DMS79 (cell line): ENCODE results near the gene NEU2.
"Not testable (repeated sequence)": the region's sequence is repeated elsewhere in the genome, so short reads cannot be mapped to it uniquely, and the experiment has no call there.

Experiments
- DNase-seq: peaks from one replicate; lab custom pipeline; 2025; lab: John Stamatoyannopoulos, UW

The NEU2 gene

GRCh38 chr2:233034091-233034882 is 1.8 kb downstream of the NEU2 start:
- no peak for DNase-seq

DNA sequence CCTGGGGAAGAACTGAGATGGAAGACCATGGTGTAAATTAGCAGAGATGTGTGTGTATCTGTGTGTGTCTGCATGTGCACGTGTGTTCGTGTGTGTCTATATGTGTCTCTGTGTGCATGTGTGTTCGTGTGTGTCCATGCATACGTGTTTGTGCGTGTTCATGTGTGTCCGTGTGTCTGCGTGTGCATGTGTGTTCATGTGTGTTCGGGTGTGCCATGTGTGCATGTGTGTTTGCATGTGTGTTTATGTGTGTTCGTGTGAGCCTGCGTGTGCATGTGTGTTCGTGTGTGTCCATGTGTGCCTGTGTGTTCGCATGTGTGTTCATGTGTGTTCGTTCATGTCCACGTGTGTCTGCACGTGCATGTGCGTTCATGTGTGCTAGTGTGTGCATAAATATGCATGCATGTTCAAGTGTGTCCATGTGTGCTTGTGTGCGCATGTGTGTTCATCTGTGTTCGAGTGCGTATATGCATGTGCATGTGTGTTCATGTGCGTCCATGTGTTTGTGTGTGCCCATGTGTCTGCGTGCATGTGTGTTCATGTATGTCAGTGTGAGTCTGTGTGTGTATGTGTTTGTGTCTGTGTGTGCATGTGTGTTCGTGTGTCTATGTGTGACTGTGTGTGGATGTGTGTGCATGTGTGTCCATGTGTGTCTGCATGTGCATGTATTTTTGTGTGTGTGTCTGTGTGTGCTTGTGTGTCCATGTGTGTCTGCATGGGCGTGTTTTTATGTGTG is 3.1 kb downstream of the NEU2 start:
- DNase-seq, result no peak

DNA sequence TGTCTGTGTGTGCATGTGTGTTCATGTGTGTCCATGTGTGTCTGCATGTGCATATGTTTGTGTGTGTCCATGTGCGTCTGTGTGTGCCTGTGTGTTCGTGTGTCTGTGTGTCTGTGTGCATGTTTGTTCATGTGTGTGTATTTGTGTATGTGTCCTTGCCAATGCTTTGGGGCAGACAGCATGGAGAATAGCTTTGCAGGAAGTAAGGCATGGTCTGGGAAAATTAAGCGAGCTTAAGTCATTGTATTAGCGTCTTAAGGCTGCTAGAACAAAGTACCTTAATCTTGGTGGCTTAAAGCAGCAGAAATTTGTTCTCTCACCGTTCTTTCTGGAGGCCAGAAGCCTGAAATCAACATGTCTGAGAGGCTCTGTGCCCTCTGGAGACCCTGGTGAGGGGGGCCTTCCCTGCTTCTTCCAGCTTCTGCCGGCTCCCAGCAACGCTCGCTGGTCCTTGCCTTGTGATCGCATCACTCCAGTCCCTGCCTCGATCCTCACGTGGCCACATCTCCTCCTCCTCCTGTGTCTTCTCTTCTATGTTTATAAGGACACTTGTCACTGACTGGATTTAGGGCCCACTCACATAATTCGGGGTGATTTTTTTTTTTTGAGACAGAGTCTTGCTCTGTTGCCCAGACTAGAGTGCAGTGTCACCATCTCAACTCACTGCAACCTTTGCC is 3.8 kb downstream of the NEU2 start:
- DNase-seq, result no peak

DNA sequence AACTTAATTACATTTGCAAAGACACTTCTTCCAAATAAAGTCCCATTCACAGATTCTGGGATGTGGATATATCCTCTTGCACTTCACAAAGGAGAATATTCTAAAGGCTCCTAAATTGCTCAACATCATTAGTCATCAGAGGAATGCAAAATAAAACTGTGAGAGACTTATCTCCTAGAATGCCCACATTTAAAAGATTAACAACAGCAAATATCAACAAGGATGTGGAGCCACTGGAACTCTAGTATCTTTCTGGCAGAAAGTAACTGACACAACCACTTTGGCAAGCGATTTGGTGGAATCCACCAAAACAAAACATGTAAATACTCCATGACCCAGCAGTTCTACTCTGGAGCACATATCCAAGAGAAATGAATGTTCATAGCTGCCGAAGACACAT is 4.6 kb downstream of the NEU2 start:
- no peak for DNase-seq

DNA sequence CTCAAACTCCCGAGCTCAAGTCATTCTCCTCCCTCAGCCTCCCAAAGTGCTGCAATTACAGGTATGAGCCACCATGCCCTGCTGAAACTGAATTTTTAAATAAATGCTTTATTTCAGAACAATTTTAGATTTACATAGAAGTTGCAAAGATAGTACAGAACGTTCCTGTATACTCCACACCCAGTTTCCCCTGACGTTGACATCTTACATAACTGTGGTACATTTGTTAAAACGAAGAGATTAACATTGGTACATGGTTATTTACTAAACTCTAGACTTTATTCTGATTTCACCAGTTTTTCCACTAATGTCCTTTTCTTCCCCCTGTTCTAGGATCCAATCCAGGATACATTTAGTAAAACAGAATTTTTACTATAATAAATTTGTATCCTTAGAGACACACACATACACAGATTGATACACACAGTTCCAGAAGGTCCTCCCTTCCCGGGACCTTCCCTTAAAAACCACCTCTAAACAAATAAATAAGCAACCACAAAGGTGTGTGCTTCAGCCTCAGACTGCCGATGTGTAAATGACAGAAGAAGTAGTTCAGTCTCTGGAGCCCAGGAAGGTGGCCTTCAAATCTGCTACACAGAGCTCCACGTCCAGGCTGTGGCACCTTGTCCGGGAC is 6.9 kb downstream of the NEU2 start:
- DNase-seq, result no peak

GRCh38 chr2:233039846-233040530 is 7.5 kb downstream of the NEU2 start:
- no peak for DNase-seq

- DNase-seq, result no peak
Observed at GRCh38 chr2:233040571-233040970, 8.1 kb downstream of the NEU2 start.

GRCh38 chr2:233041722-233042323 is 9.4 kb downstream of the NEU2 start:
- DNase-seq, result no peak

DNA sequence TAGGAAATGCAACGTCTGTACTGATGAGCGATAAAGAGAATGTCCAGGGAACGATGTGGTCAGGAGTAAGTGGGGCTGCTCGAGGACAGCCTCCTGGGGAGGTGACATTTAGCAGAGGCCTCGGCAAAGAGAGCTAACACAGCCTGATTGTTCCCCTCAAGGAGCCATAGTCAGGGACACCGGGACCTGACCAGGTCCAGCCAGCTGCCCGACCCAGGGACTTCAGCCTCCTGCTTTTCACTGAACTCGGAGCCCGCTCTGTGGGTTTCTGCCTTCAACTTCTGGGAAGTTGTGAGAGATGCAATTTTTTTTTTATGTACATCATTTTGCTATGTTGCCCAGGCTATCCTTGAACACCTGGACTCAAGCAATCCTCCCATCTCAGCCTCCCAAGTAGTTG is 10.1 kb downstream of the NEU2 start:
- DNase-seq, result no peak

DNA sequence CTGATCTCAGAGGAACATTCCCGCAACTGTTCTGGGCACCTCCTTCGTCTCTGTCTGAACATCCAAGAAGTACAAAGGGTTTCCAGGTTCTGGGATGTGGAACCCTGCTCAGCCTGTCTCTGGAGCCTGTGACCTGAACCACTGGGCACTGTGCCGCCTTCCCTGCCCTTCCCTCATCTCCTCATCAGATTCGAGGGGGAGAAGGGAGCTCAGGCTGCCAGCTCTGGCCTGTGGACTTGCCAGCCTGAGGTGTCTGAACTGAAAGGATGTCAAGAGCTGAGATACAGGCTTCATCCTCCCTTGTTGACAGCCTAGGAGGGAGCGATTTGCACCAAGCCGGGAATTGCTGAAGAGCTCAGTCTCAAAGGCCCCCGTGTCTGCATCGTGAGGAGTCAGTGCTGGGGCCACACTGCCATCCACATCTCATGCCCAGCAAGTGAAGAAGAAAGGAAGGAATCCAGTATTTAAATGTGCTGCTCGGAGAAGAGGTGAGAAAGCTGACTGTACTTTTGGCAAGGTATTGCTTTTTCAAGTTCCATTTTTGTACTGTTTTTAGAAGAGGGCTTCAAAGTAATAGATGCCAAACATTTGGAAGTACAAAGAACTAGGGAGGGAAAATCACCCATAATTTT is 12.6 kb downstream of the NEU2 start:
- no peak for DNase-seq

DNA sequence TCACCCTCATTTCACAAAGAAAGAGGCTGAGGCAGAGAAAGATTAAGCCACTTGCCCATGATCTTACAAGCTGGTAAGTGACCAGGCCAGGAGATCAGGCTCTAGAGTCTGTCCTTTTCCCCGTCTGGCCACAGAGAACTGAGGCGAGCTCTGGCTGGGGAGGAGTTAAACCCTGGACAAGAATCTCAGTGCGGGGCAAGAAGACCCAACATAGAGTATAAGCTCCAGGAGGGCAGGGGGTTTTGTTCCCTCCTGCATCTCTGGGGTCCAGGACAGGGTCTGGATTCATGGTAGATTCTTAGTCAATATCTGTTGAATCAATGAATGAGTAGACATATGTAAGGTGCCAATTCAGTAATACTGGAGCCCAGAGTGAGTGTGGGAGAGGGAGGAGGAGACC is 14.7 kb downstream of the NEU2 start:
- DNase-seq, result no peak

DNA sequence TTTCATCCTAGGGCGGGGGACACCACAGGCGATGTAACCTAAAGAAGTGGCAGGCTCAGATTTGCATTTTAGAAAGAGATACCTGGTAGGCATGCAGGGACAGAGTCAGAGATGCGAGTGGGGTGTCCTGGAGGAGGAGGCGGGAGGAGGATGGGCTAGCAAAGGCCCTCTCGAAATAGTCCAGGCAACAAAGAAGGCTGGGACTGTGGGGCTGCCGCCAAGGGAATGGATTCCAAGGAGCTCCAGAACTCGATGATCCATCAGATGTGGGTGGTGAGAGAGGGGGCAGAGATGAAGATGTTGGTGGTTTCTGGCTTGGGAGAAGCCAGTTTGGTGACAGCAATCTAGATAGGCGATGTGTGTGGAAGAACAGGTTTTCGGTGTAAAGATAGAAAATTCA is 15.2 kb downstream of the NEU2 start:
- DNase-seq, result no peak

GRCh38 chr2:233048569-233049193 is 16.2 kb downstream of the NEU2 start:
- DNase-seq, result no peak

- DNase-seq, result no peak
Observed at GRCh38 chr2:233049194-233049761, 16.8 kb downstream of the NEU2 start.

DNA sequence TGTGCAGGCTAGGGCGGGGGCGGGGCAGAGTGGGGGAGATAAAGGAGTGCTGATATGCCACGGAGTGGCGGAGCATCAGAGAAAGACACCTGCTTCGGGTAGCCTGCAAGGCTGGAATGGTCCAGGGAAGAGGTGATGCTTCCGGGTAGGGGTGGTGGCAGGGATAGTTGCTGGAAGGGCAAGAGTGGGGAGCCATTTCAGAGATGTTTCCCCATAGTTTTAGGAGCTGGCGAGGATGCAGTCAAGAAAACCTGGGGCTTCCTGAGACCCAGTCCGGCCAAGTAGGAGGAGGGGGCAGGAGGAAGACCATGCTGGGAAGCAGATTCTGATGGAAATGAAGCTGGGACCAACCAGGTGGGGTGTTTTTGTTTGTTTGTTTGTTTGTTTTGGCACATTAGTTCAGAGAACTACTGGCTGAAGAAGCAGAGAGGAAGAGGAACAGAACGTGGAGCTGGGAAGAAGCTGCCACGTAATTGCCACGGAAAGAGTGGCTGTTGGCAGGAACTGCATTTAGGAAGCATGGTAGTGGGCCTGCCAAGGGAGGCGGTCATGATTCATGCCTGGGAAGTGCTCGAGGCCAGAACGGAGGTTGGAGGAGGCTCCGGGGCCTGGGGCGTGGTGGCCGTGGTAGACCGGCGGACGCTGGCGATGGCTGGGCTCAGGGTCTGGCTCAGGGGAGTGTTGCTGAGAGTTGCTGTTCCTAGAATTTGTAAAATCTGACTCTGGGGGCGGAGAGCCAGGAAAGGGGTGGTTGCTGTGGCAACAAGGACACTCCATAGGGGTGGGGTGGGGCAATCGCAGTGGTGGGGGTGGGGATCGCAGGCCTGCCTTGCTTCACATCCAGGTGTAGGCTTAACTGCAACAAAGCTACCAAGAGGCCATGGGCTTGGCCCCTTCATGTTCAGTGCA is 19.0 kb downstream of the NEU2 start:
- DNase-seq, result no peak

DNA sequence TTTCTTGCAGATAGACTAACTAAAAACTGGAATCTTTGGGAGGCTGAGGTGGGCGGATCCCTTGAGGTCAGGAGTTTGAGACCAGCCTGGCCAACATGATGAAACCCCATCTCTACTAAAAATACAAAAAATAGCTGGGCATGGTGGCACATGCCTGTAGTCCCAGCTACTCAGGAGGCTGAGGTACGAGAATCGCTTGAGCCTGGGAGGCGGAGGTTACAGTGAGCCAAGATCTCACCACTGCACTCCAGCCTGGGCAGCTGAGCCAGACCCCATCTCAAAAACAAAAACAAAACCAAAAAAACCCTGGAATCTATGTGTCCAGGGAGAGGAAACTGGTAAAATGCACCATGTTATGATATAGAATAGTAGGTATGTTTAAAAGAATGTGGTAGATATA is 20.0 kb downstream of the NEU2 start:
- DNase-seq, result not testable (repeated sequence)

DNA sequence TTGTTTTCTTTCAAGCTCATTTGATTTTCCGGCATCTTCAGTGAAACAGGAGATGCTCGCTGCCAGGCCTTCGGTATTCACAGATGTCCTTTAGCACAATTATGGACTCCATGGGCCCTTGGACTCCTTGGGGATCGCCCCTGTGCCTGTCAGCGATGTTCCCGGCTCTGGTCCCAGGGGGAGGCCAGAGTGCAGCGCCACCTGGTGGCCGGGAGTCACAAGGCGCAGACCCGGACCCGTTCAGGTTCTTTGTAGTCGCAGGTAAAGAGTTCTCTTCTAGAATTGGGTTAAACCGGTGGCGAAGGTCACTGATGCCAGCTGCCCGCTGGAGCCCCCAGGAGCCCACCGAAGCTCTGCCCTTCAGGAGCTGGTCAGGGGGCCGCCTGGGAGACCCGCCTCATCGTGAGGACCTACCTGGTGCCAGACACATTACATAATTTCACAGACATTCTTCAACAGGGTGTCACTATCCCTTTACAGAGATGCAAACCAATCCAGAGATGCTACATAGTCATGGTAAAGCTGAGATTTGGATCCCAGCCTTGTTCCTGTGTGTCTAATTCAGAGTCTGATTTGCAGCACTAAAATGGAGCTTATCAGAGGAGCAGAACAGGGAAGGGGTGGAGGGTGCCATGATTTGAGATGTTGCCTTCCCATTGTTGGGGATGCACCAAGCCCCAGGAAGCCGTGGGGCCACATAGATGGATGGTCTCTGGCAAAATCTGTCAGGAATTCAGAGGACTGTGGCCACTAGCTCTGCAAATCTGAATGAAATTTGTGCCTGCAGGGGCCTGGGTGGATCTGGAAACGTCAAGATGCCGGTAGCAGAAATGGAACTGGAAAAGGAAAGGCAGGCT is 21.7 kb downstream of the NEU2 start:
- DNase-seq, result no peak

DNA sequence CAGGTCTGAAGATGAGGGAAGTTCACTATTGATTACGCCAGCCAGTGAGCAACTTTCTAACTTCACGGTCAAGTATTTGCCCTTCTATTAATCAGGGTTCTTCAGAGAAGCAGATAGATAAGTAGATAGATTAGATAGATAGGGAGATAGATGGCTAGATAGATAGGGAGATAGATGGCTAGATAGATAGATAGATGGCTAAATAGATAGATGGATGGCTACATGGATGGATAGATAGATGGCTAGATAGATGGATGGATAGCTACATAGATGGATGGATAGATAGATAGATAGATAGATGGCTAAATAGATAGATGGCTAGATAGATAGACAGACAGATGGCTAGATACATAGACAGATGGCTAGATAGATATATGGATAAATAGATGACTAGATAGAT is 22.9 kb downstream of the NEU2 start:
- no peak for DNase-seq
